ENCODE data around the gene ADISSP.

Gene ADISSP

GRCh38 chr20:3743251-3743650 is 24.3 kb downstream of the ADISSP start:
- no peak for DNase-seq (ENCODE audit: low read depth)
- no peak for TF ChIP-seq CTCF (IDR thresholded peaks at IDR 0.05; ENCODE audit: low read depth, low read length, missing control alignments)

GRCh38 chr20:3741836-3742458 is 25.6 kb downstream of the ADISSP start:
- no peak overlapping the region for H3K4me3 ChIP-seq (ENCODE audit: low read depth, low read length)
- no peak for TF ChIP-seq CTCF (IDR thresholded peaks at IDR 0.05; ENCODE audit: low read depth, low read length, missing control alignments)
- no peak for DNase-seq (ENCODE audit: low read depth)

More at GRCh38 chr20:3743251-3743650, 24.3 kb downstream of the ADISSP start:
- no peak overlapping the region for H3K4me3 ChIP-seq (ENCODE audit: low read depth, low read length)

GRCh38 chr20:3740615-3741301 is 26.8 kb downstream of the ADISSP start:
- H3K4me3 ChIP-seq (ENCODE audit: low read depth, low read length), result no peak overlapping the region
- no peak for DNase-seq (ENCODE audit: low read depth)
- no peak for TF ChIP-seq CTCF (IDR thresholded peaks at IDR 0.05; ENCODE audit: low read depth, low read length, missing control alignments)

GRCh38 chr20:3739926-3740451 is 27.6 kb downstream of the ADISSP start:
- DNase-seq (ENCODE audit: low read depth), result no peak
- TF ChIP-seq CTCF (IDR thresholded peaks at IDR 0.05; ENCODE audit: low read depth, low read length, missing control alignments), result no peak
- H3K4me3 ChIP-seq (ENCODE audit: low read depth, low read length), result no peak overlapping the region

GRCh38 chr20:3739054-3739925 is 28.3 kb downstream of the ADISSP start:
- H3K4me3 ChIP-seq (ENCODE audit: low read depth, low read length), result no peak overlapping the region
- no peak for DNase-seq (ENCODE audit: low read depth)
- TF ChIP-seq CTCF (IDR thresholded peaks at IDR 0.05; ENCODE audit: low read depth, low read length, missing control alignments), result no peak

- no peak overlapping the region for H3K4me3 ChIP-seq (ENCODE audit: low read depth, low read length)
- TF ChIP-seq CTCF (IDR thresholded peaks at IDR 0.05; ENCODE audit: low read depth, low read length, missing control alignments), result no peak
- no peak for DNase-seq (ENCODE audit: low read depth)
Observed at GRCh38 chr20:3738111-3739053, 29.2 kb downstream of the ADISSP start.

Measured in GM12864 (cell line).